KBM-7 (cell line): ENCODE measurements around the gene DUOX2.
"Not testable (repeated sequence)": the region's sequence is repeated elsewhere in the genome, so short reads cannot be mapped to it uniquely, and the experiment has no call there.

Source experiments
- DNase-seq: peaks from one replicate; pipeline ENCODE4 v3.0.0-alpha.2; 2015
- in situ Hi-C: fragments of 300-500 bp; cut with MboI; formaldehyde crosslinking; loops from 2 replicates; pipeline ENCODE4 v1.14.3; 2020; ENCODE audit warnings: low sequenced_read_pairs, low pct_unique_long_range_greater_than_20kb, mixed read lengths

Gene DUOX2

GRCh38 chr15:45111390-45112142 lies 2.4 kb downstream of the DUOX2 start:
- in situ Hi-C loops, result loop anchor here (25.0 kb wide), 1 partner anchor 149 kb away; the partner anchor contains the start of gene TERB2
- no peak for DNase-seq

GRCh38 chr15:45110256-45110820 lies 3.6 kb downstream of the DUOX2 start:
- DNase-seq, result no peak
- in situ Hi-C loops, result loop anchor here (25.0 kb wide), 1 partner anchor 148 kb away; the partner anchor contains the start of gene TERB2

- no peak for DNase-seq
- in situ Hi-C loops, result loop anchor here (25.0 kb wide), 1 partner anchor 146 kb away; the partner anchor contains the start of gene TERB2
Measured at GRCh38 chr15:45107941-45108630, 5.9 kb downstream of the DUOX2 start.

GRCh38 chr15:45106002-45106790 lies 7.8 kb downstream of the DUOX2 start:
- no peak for DNase-seq
- in situ Hi-C loops, result loop anchor here (25.0 kb wide), 1 partner anchor 144 kb away; the partner anchor contains the start of gene TERB2

- DNase-seq, result no peak
- in situ Hi-C loops, result loop anchor here (25.0 kb wide), 1 partner anchor 143 kb away; the partner anchor contains the start of gene TERB2
Measured at GRCh38 chr15:45105586-45105985, 8.4 kb downstream of the DUOX2 start.

GRCh38 chr15:45104170-45104569 lies 9.8 kb downstream of the DUOX2 start:
- DNase-seq, result not testable (repeated sequence)

GRCh38 chr15:45102226-45102625 lies 11.7 kb downstream of the DUOX2 start:
- no peak for DNase-seq
- in situ Hi-C loops, result loop anchor here (25.0 kb wide), 1 partner anchor 140 kb away; the partner anchor contains the start of gene TERB2

More at GRCh38 chr15:45104170-45104569, 9.8 kb downstream of the DUOX2 start:
- in situ Hi-C loops, result loop anchor here (25.0 kb wide), 1 partner anchor 142 kb away; the partner anchor contains the start of gene TERB2

- no peak for DNase-seq
- in situ Hi-C loops, result loop anchor here (25.0 kb wide), 1 partner anchor 139 kb away; the partner anchor contains the start of gene TERB2
Measured at GRCh38 chr15:45101749-45102148, 12.2 kb downstream of the DUOX2 start.

GRCh38 chr15:45100884-45101625 lies 12.9 kb downstream of the DUOX2 start:
- DNase-seq, result no peak
- in situ Hi-C loops, result loop anchor here (25.0 kb wide), 1 partner anchor 139 kb away; the partner anchor contains the start of gene TERB2

GRCh38 chr15:45099549-45100165 lies 14.3 kb downstream of the DUOX2 start:
- in situ Hi-C loops, result loop anchor here (25.0 kb wide), 1 partner anchor 137 kb away; the partner anchor contains the start of gene TERB2
- no peak for DNase-seq

GRCh38 chr15:45097466-45097865 lies 16.5 kb downstream of the DUOX2 start:
- no peak for DNase-seq
- in situ Hi-C loops, result no loop called here

- in situ Hi-C loops, result no loop called here
Measured at GRCh38 chr15:45095661-45096060, 18.3 kb downstream of the DUOX2 start.

GRCh38 chr15:45094358-45094730 lies 19.6 kb downstream of the DUOX2 start:
- DNase-seq, result no peak

More at GRCh38 chr15:45095661-45096060, 18.3 kb downstream of the DUOX2 start:
- no peak for DNase-seq

GRCh38 chr15:45093622-45094357 lies 20.2 kb downstream of the DUOX2 start:
- in situ Hi-C loops, result no loop called here
- DNase-seq, result no peak

More at GRCh38 chr15:45094358-45094730, 19.6 kb downstream of the DUOX2 start:
- in situ Hi-C loops, result no loop called here

GRCh38 chr15:45093013-45093412 lies 21.0 kb downstream of the DUOX2 start:
- DNase-seq, result no peak

GRCh38 chr15:45091576-45091975 lies 22.4 kb downstream of the DUOX2 start:
- DNase-seq, result no peak
- in situ Hi-C loops, result no loop called here

More at GRCh38 chr15:45093013-45093412, 21.0 kb downstream of the DUOX2 start:
- in situ Hi-C loops, result no loop called here

- DNase-seq, result no peak
- in situ Hi-C loops, result no loop called here
Measured at GRCh38 chr15:45091161-45091560, 22.8 kb downstream of the DUOX2 start.
